Measurements from ENCODE around the gene TRIM2.

Gene TRIM2

GRCh38 chr4:153369021-153369420 is 164.8 kb downstream of the TRIM2 start:
- ChIA-PET POLR2A (no interaction called here), CTCF (no interaction called here)
- DNase-seq (ENCODE audit: low read depth, low spot score), result no peak
- no peak for TF ChIP-seq CTCF (IDR thresholded peaks at IDR 0.05; ENCODE audit: insufficient read depth, low read length, missing control alignments)
- no peak overlapping the region for H3K4me3 ChIP-seq (ENCODE audit: low read depth, low read length)

GRCh38 chr4:153371701-153372234 is 167.5 kb downstream of the TRIM2 start:
- H3K4me3 ChIP-seq (ENCODE audit: low read depth, low read length), result no peak overlapping the region
- no peak for TF ChIP-seq CTCF (IDR thresholded peaks at IDR 0.05; ENCODE audit: insufficient read depth, low read length, missing control alignments)
- ChIA-PET CTCF (interaction anchor here (0.7 to 1.3 kb wide), 2 partner anchors 37 to 229 kb away, joined by 3 read pairs; no protein-coding TSS in a partner anchor), POLR2A (no interaction called here)
- no peak for DNase-seq (ENCODE audit: low read depth, low spot score)

GRCh38 chr4:153372967-153373562 is 168.8 kb downstream of the TRIM2 start:
- no peak for TF ChIP-seq CTCF (IDR thresholded peaks at IDR 0.05; ENCODE audit: insufficient read depth, low read length, missing control alignments)
- no peak overlapping the region for H3K4me3 ChIP-seq (ENCODE audit: low read depth, low read length)
- POLR2A ChIA-PET, result no interaction called here
- CTCF ChIA-PET, result interaction anchor here (0.6 to 1.1 kb wide), 3 partner anchors 10 to 163 kb away, joined by 3 to 4 read pairs (median 3); no protein-coding TSS in a partner anchor
- DNase-seq (ENCODE audit: low read depth, low spot score), result no peak

GRCh38 chr4:153374442-153374841 is 170.2 kb downstream of the TRIM2 start:
- POLR2A ChIA-PET, result interaction anchor here (1.0 kb wide), 1 partner anchor 28 kb away, joined by 3 read pairs; no protein-coding TSS in a partner anchor
- TF ChIP-seq CTCF (IDR thresholded peaks at IDR 0.05; ENCODE audit: insufficient read depth, low read length, missing control alignments), result no peak

GRCh38 chr4:153375303-153375702 is 171.1 kb downstream of the TRIM2 start:
- no peak for TF ChIP-seq CTCF (IDR thresholded peaks at IDR 0.05; ENCODE audit: insufficient read depth, low read length, missing control alignments)
- ChIA-PET CTCF (interaction anchor here (1.2 to 1.5 kb wide), 2 partner anchors 199 to 232 kb away, joined by 3 to 5 read pairs; no protein-coding TSS in a partner anchor), POLR2A (no interaction called here)
- DNase-seq (ENCODE audit: low read depth, low spot score), result no peak
- no peak overlapping the region for H3K4me3 ChIP-seq (ENCODE audit: low read depth, low read length)

More at GRCh38 chr4:153374442-153374841, 170.2 kb downstream of the TRIM2 start:
- CTCF ChIA-PET, result interaction anchor here (1.1 to 1.5 kb wide), 2 partner anchors 31 to 231 kb away, joined by 3 to 4 read pairs; no protein-coding TSS in a partner anchor
- DNase-seq (ENCODE audit: low read depth, low spot score), result no peak
- no peak overlapping the region for H3K4me3 ChIP-seq (ENCODE audit: low read depth, low read length)

GRCh38 chr4:153383131-153383530 is 178.9 kb downstream of the TRIM2 start:
- no peak overlapping the region for H3K4me3 ChIP-seq (ENCODE audit: low read depth, low read length)
- POLR2A ChIA-PET, result no interaction called here
- CTCF ChIA-PET, result interaction anchor here (1.3 to 1.5 kb wide), 3 partner anchors 10 to 255 kb away, joined by 3 to 6 read pairs (median 3); no protein-coding TSS in a partner anchor
- no peak for TF ChIP-seq CTCF (IDR thresholded peaks at IDR 0.05; ENCODE audit: insufficient read depth, low read length, missing control alignments)
- no peak for DNase-seq (ENCODE audit: low read depth, low spot score)

Measured in AG04449 (cell line).